HG02759 (cell line): ENCODE measurements around the gene PARPBP.
"Not testable (repeated sequence)": the region's sequence is repeated elsewhere in the genome, so short reads cannot be mapped to it uniquely, and the experiment has no call there.

ENCODE experiments used
- ATAC-seq: cut with Tn5 transposase; IDR thresholded peaks from one replicate; pipeline ENCODE4 v1.9.1; 2021; ENCODE audit warnings: mild to moderate bottlenecking, moderate library complexity; ENCODE audit not compliant: unreplicated experiment

Gene PARPBP

GRCh38 chr12:102240859-102241258 is 120.9 kb downstream of the PARPBP start:
- ATAC-seq = not testable (repeated sequence)
